GM21528 (cell line): ENCODE results near the gene RNF121.

Experiments used
- ATAC-seq: cut with Tn5 transposase; IDR thresholded peaks from one replicate; pipeline ENCODE4 v1.9.1; 2021; ENCODE audit warnings: mild to moderate bottlenecking, moderate library complexity; ENCODE audit not compliant: unreplicated experiment, low FRiP score

The RNF121 gene

DNA sequence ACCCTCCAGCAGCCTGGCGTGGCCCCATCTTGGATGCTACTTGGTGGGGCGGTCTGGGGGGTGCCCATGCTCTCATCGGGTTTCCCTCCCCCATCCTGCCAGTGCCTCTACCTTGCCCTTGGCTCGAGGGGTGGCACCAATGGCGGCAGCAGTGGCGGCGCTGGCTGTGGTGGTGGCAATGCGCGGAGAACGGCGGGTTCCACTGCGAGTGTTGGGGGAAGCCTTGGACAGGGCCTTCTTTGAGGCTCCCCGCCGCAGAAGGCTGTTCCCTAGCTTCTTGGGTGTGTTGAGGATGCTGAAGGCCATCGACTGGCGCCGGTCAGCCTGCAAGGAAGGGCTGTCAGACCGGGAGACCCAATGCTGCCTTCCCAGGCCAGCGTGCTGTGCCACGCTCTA lies 74.9 kb downstream of the RNF121 start:
- ATAC-seq = no peak

DNA sequence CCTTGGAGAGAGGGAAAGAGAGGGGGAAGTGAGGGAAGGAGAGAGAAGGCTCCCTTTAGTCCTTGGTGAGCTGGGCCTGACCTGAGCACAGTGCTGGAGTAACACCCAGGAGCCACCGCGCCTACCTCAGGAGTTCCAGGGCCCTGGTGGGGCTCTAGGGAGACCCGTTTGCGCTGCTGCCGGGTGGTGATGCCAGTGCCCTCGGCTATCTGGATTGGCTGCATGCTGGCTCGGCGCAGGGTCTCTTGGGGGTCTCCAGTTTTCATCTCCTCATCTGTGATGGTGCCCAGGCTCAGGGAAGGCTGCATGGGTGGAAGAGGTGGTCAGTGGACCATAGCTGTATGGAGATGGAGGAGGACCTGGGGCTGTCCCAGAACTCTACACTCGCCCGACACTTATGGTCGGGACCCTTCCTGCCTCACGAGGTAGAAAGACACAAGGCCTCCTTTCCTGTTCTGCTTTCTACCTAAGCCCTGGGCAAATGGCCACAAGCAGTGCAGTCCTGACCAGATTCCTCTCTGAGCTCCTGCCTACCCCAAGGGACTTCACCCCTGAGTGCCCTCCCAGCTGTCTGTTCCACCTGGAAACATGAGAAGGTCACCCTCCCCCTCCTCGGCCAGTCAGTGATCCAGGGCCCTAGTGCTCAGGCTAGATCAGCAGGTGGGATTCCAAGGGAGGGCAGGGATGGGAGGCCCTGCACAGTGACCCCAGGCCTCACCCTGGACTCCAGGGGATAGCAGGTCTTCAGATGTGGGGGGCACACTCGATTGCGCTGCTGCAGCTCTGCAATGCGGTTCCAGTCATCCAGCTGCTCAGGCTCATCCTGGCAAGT lies 75.9 kb downstream of the RNF121 start:
- no peak for ATAC-seq

DNA sequence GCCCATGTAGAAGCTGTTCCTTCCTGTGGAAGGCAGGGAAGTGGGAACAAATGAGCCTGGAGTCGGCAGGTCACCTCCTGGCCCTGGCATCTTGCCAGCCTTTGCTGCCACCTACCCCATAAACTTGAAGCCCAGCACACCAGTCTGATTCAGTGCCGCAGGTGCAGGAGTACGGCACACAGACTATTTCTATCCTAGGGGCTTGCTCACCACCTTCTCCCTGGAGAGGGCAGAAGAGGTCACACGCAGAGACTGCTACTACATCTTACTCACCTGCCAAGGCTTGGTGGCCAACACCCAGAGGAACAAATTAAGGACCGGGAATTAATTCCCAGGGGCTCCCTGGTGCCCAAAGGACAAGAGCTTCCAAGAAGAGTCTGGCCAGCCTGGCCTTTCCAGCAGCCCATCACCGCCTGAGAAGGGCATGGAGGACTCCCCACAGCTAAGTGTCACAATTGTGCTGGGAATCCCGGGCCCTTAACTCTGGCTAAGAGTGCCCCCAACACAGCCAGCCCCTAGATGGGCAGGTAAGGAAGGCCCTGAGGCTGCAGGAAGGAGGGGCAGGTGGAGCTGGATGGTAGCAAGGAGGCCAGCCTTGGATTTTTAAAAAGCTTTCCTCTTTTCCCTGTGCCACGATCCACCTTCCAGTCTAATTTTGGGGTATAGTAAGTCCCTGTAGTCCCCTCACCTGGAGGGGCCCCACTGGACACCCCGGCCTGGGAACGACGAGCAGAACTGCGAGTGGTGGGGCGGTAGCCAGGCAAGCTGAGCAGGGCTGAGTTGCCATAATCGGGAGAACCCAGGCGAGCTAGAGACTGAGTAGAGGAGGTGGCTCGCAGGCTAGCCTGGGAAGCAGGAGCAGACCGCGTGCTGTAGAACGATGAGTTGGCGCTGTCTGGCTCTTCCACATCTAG lies 76.8 kb downstream of the RNF121 start:
- no peak for ATAC-seq

DNA sequence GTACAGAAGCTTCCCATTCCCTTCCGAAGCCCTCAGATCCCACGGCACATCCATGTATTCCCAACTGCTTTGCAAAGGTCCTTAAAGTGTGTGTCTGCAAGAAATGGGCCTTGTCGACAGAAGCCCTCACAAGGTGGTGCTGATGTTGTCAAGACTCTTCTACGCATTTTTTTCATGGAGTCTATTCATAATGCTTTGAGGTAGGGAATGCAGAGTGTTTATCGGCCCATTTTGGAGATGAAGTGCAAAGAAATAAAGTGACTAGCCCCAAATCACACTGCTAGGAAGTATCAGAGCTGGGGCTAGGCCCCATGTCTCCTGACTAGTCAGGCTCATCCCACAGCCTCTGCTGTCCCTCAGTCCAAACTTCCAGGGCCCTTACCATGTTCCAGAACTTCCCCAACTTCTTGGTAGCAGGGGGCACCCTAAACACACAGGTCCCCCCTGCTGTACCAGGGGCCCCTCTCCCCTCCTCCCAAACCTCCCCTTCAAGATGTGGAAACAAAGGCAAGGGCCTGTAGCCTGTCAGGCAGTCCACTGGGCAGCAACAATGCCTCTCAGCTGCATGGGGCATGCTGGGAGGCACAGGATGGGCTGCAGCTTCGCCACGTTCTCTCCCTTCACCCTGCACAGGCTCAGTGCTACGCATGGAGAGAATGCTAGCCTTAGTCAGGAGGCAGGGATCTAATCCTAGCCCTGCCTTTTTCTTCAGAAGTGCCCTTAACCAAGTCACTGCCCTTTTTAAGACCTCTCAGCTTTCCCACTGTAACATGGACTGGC lies 77.7 kb downstream of the RNF121 start:
- ATAC-seq = no peak

DNA sequence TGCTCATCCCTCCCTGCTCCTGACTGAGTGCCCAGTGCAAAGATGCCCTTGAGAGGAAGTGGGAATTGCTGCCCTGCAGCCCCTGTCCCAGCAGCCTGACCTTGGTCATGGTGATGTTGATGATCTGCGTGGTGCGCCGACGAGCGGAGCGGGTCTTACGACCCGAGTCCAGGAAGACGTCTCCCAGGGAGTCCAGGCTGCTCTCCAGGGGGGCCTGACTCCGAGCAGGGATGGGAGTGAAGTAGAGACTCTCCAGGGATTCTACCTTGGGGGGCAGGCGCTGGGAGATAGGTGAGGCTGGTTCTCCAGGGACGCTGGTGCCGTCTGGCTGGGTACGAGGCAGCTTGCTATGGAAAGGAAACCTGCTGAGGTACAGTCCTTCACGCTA lies 78.2 kb downstream of the RNF121 start:
- no peak for ATAC-seq

DNA sequence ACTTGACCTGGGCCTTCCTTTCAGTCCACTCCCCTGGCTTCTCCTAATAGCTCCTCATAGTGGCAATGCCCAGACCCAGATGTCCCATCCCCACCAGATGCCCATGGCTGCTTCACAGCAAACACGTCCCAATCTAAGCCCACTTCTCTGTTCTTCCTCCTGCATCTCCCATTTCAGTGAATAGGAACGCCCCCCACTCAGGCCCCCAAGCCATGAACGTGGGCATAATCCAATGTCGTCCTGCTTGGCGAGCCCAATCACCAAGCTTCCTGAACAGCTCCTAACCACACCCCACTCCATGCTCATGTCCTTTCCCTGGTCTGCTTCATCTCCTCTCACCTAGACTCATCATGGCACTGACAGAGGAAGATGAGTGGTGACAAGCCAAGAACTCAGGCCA lies 78.7 kb downstream of the RNF121 start:
- no peak for ATAC-seq

DNA sequence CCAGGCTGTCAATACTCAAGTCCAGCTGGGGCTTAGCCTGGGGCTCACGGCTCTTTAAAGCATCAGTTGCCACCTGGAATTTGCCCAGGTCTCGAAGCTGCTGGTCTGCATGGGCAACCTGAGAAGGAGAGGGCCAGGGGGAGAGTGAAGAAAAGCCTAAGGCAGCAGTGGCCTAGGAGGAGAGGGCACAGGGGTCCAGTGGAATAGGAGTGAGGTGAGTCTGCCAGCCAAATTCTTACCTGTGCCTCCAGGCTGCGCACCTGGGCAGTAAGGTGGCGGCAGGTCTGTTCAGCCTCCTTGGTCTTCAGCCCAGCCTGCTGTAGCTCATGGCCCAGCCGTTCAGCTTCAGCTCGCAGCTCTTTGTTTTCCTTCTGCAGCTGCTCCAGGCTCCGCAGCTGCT lies 79.9 kb downstream of the RNF121 start:
- no peak for ATAC-seq

DNA sequence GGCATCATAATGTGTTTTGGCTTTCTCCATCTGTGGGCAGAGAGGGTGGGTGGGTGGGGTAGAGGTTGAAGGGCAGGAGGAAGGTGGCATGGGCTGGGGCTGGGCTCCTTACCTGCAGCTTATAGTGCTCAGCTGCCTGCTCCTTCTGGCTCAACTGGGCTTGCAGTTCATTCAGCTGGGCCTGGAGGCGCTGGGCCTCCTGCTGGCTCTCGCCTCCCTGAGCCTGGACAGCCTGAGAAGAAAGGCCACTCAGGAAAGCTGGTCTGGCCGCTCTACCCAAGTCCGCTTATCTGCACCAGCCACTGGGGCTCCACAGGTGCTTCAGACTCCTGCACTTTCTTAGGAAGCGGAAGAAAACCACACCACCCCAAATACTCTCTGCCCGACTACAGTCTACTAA lies 80.3 kb downstream of the RNF121 start:
- no peak for ATAC-seq

DNA sequence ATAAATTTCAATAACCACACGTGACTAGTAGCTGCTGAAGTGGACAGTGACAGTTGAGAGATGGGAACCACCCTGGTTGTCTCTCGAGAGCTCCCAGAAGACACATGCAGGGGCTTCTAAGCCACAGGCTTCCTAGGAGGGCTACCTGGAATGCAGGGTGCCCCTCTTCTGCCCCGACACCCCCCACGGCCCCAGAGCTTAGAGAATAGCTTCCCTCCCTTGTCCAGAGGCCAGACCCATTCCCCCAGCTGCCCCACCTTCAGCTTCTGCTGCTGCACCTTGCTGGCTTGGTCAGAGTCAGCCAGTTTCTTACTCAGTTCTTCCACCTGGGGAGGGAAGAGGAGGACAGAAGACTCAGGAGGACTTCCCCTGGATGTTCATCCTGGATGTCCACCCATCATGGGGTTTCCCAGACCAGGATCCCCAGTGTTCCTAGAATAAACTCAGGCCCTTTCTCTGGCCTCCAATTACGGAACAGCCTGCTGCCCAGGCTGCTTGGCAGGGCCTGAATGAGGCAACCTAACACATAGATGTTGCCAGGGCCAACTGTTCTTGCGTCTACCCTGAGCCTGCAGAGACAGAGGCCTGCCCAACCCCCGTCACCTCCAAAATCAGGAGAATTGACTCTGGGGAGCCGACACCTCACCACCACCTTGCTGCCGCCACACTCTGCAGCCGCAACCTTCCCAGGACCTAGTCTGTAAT lies 81.8 kb downstream of the RNF121 start:
- ATAC-seq = no peak

DNA sequence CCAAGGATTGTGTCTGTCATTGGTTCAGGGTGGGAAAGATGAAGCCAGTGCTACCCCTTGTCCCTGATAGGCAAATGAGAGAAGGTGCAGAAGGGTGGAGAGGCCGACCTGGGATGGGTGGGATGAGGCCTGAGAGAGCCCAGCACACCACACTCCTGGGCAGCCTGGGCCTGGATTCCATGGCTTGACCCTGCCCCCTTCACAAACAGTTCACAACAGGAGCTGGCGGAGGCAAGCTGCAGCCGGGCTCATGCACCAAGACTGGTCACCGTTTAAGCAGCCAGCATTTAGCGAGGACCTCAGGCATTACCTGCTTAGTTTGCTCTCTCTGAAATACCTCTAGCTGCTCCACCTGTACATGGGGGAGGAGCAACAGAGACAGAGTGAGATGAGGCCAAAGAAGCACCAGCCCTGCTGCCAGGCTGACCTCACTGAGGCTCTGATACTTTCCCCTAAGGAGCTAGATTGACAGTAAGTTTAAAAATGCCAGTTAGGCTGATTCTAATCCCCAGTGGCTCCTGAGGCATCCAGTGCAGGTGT lies 83.3 kb downstream of the RNF121 start:
- ATAC-seq = no peak

DNA sequence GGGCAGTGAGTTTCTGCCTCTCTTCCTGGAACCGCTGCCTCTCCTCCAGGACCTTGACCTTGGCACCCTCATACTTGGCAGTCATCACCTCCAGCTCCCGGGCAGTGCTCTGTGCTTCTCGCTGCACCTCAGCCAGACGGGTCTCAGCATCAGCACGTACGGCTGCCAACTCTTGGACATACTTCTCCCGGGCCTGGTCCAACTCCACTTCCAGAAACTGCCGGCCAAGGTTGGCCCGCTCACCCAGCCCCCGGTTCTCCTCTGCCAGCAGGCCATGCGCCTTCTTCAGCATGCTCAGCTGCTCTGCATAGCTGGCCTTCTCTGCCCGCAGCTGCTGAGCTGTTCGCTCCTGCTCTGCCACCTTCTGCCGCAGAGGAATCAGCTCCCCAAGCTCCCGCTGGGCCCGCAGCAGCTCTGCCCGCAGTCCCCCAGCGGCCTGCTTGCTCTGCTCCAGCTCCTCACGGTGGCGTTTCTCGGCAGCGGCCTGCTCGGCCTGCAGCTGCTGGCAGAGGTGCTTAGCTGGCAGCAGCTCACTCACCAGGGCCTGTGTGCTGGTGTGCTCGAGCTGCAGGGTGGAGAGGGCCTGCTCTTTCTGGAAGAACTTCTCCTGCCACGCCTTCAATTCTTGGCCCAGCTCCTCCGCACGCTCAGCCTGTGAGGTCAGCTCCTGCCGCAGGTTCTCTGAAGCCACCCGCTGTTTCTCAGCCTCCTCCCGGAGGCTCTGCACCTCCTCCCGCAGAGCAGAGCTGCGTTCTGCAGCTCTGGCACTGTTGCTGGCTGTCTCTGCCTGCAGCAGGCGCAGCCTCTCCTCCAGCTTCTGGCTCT lies 84.3 kb downstream of the RNF121 start:
- no peak for ATAC-seq

DNA sequence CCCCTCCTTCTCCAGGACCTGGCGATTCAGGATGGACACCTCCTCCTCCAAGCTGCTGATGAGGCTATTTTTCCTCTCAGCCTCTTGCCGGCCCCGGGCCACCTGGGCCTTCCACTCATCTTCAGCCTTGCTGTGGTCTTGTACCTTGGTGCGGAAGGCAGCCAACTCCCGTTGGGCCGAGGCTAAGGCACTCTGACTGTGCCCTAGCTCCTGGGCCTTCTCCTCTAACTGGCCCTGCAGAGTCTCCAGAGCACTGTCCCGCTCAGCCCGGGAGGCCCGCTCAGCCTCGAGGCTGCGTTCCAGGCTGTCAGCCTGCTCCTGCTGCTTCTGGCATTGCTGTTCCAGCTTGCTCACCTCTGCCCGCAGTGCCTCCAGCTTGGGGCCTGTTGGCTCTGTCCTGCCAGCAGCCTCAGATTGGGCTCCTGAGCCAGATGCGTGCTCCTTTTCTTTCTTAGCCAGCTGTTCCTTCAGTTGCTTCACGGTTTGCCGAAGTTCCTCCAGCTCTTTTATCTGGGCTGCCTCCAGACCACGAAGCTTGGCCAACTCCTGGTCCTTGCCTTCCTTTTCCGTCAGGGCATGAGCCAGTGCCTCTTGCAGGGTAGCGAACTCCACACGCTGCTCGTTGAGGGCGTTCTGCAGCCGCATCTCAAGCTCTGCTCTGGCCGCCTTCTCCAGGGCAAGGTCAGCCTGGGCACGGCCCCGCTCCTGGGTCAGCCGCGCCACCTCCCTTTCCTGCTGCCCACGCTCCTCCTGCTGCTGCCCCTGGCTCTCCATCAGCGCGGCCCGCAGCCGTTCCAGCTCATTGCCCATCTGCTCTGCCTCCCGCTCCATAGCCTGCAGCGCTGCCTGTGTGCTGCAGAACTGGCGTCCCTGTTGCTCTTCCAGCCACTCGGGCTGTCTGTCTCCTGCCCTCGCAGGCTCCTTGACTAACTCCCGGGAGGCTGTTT lies 85.2 kb downstream of the RNF121 start:
- no peak for ATAC-seq

DNA sequence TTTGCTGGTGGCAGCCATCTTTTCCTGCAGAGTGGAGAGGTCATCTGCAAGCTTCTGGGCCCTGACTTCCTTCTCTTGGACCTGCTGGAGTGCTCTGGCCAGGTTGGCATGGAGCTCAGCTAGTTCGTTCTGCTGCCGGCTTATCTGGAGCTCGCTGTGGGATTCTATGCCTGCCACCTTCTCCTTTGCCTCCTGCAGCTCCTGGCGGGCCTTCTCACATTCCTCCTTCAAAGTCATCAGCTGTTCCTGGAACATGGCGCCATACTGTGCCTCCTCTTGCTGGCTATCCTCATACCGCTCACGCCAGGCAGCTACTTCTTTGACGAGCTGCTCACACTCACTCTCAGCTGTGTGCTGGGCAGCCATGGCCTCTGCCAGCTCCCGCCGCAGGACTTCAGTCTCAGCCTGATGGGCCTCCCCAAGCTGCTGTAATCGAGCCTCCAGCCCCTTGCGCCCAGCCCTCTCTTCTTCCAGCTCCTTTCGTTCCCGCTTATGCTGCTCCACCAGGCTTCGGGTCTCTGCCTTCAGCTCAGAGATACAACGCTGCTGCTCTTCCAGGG lies 86.0 kb downstream of the RNF121 start:
- ATAC-seq = no peak

DNA sequence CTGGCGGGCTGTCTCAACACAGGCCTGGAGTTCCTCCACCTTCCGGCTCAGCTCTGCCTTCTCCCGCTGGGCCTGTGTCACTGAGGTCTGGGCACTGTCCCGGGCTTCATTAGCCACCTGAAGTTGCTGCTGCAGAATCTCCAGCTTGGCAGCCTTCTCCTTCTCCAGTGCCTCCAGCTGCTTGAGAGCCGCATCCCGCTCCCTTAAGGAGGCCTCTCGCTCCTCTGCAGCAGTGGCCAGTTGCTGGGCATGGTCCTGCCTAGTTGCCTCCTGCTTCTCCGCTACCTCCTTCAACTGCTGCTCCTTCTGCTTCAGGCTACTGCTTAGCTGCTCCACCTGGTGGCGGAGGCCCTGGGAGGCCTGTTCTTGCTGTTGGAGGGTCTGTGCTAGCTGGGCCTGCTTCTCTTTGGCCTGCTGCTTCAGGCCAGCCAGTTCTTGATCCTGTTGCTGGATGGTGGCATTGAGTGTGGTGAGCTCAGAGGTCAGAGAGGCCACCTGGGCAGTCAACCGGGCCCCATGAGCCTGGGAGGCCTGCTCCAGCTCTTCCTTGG lies 86.7 kb downstream of the RNF121 start:
- ATAC-seq = no peak

DNA sequence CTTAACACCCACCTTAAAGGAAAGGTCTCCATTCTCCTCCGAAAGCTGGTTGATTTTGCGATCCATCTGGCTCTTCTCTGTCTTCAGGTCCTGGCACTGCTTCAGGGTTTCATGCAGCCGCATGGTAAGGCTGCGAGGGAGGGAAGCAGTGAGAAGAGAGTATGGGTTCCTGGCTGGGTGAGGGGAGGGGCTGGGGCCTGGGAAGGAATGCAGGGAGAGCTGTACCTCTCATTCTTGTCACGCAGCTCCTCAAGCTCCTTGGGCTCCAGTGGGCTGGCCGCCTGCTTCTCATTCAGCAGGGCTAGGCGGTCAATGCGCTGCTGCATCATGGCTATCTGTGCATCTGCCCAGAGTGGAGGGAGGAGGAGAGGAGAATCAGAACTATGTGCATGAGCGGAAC lies 89.3 kb downstream of the RNF121 start:
- ATAC-seq = no peak

DNA sequence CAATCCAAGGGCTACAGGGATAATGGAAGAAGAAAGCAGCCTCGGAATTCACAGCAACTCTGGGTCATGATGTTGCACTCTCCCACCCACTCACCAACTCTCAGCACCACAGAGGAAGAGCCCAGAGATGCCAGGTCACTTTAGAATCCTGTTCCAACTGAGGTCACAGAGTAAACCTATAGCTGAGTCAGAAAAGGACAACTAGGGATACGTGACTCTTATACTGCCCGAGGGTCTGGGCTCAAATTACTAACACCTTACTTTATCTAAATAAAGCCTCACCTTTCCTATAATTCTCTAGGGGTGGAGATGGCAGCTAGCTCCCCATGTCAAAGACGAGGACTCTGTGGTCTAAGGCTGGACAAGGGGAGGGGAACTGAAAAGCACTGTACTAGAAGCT lies 94.5 kb downstream of the RNF121 start:
- no peak for ATAC-seq

DNA sequence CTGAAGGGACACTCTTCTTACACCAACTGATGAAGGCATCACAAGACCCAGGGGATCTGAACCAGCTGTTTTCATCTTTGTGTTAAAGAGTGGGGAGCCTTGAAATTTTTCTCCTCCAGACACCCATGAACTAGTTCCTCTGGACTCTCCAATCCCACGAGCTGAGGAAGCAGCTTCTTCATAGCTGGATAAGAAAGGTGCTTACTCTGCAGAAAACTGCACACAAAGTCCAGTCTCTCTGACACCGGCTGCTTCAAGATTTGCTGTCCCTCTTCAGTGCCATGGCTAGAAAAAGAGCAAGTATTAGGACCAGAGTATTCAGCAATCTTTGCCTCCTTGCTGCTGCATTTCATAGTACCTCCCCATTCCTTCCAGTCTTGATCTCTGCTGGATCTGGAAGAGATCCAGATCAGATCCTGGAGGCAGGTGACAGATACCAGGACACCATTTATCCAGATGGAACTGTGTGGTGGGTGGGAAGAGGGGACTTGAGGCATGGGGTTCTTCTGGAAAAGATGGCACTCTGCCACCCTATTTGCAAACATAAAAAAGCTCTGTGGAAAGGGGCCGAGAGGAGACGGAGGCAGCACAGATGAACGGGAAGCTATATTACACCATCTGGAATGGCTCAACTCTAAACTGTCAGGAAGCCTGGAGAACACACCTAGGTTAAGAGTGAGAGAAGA lies 95.4 kb downstream of the RNF121 start:
- ATAC-seq = no peak
